ENCODE data around the gene ATOSB.

- TF ChIP-seq CTCF (IDR thresholded peaks at IDR 0.05) (no peak), ZFX (IDR thresholded peaks at IDR 0.05; ENCODE audit: borderline replicate concordance) (no peak)
Observed at GRCh38 chr9:35111001-35111933, 4.4 kb downstream of the ATOSB start.

All from 22Rv1 (cell line).